ENCODE measurements around the gene TUBB1.

DNA sequence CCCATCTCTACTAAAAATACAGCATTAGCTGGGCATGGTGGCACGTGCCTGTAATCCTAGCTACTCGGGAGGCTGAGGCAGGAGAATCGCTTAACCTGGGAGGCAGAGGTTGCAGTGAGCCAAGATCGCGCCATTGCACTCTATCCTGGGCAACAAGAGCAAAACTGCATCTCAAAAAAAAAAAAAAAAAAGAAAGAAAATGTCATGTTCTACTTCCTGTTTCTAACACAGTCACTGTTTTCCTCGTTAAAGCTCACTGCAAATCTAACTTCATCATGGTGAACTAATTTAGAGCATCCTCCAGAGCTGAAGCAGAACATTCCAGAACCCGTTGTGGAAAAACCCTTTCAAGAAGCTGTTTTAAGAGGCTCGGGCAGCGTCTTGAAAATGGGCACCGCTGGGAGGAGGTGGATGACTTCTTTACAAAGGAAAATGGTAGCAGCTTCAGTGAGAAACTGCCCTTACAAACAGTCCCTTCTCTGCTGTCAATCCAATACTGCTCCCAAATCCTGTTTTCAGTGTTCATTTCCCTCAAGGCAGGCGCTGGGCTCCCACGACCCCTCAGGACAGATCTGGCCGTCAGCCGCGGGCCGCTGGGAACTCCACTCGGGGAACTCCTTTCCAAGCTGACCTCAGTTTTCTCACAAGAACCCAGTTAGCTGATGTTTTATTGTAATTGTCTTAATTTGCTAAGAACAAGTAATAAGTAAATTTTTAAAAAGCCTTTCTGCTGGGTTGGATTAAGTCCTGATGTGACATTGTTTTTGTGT lies 24.7 kb upstream of the TUBB1 start:
- TF ChIP-seq, protein P1, sequence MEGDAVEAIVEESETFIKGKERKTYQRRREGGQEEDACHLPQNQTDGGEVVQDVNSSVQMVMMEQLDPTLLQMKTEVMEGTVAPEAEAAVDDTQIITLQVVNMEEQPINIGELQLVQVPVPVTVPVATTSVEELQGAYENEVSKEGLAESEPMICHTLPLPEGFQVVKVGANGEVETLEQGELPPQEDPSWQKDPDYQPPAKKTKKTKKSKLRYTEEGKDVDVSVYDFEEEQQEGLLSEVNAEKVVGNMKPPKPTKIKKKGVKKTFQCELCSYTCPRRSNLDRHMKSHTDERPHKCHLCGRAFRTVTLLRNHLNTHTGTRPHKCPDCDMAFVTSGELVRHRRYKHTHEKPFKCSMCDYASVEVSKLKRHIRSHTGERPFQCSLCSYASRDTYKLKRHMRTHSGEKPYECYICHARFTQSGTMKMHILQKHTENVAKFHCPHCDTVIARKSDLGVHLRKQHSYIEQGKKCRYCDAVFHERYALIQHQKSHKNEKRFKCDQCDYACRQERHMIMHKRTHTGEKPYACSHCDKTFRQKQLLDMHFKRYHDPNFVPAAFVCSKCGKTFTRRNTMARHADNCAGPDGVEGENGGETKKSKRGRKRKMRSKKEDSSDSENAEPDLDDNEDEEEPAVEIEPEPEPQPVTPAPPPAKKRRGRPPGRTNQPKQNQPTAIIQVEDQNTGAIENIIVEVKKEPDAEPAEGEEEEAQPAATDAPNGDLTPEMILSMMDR (IDR thresholded peaks at IDR 0.05) = no peak
- no peak for TF ChIP-seq POLR2A (IDR thresholded peaks at IDR 0.05)
